Erythroblast (primary cell): ENCODE measurements around the gene ANAPC15.
"Not testable (repeated sequence)": the region's sequence is repeated elsewhere in the genome, so short reads cannot be mapped to it uniquely, and the experiment has no call there.

Source experiments
- DNase-seq, 2 experiments: peaks; one replicate each; lab custom pipeline; 2025; lab: John Stamatoyannopoulos, UW
- GATA1 ChIP-seq: IDR thresholded peaks from 2 replicates; pipeline ENCODE4 v1.6.1; 2011; ENCODE audit warnings: low read depth, mild to moderate bottlenecking, control low read depth, low read length, moderate library complexity
- POLR2A ChIP-seq: IDR thresholded peaks from 2 replicates; pipeline ENCODE4 v1.6.1; 2011; ENCODE audit warnings: mild to moderate bottlenecking, low read length

Gene ANAPC15

GRCh38 chr11:72138821-72139390 is 26.4 kb upstream of the ANAPC15 start:
- no peak for DNase-seq
- TF ChIP-seq POLR2A = no peak
- no peak for TF ChIP-seq GATA1

GRCh38 chr11:72136684-72137262 is 24.3 kb upstream of the ANAPC15 start:
- TF ChIP-seq POLR2A = no peak
- TF ChIP-seq GATA1 = no peak
- DNase-seq = no peak

DNA sequence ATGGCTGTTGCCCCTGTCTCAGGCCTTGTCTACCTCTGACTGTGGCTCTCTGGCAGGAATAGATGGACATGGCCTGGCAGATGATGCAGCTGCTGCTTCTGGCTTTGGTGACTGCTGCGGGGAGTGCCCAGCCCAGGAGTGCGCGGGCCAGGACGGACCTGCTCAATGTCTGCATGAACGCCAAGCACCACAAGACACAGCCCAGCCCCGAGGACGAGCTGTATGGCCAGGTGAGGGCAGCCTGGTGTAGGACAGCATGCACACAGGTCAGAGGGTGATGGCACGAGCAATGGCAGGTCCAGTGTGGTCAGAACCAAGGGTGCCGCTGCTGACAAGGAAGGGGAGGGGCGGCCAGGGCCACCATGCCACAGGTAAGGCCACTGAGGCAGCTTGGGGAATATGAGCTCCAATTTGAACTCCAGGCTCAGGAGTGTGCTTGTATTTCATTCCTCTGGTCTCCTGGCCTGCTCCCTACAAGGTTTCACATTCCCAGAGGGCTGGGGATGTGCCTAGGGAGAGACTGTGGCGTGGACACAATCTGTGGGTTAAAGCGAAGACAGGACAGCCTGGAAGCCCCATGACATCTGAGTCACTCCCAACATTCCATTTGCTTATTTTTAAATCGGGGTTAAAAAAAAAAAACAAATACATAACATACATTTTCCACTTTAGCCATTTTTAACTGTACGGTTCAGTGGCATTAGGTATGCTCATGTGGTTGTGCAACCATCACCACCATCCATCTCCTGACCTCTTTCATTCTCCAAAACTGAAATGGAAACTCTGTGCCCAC is 23.6 kb upstream of the ANAPC15 start:
- TF ChIP-seq POLR2A = no peak
- TF ChIP-seq GATA1 = no peak

GRCh38 chr11:72135473-72135872 is 23.0 kb upstream of the ANAPC15 start, which contains the start of gene FOLR3:
TSS of gene FOLR3 (plus strand) at chr11:72135725. CDS start at chr11:72135953, 228 bp downstream.
- not testable (repeated sequence) for DNase-seq

More for the DNA sequence above, 23.6 kb upstream of the ANAPC15 start:
- DNase-seq = no peak

DNA sequence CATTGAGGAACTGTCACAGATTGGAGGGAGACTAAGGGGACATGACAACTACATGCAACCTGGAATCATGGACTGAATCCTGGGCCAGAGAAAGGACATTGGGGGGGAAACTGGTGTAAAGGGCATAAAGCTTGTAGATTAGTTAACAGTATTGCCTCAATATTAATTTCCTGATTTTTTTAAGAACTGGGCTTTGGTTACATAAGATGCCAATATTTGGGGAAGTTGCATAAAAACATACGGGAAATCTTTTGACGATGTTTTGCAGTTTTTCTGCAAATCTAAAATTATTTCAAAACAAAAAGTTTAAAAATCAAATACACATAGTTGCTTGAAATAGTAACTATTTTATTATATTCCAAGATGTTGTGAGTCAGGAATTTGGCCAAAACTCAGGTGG is 20.2 kb upstream of the ANAPC15 start:
- no peak for DNase-seq
- TF ChIP-seq POLR2A (no peak), GATA1 (no peak)

GRCh38 chr11:72129381-72129780 is 16.9 kb upstream of the ANAPC15 start:
- DNase-seq = no peak
- TF ChIP-seq GATA1 = no peak
- TF ChIP-seq POLR2A = no peak

DNA sequence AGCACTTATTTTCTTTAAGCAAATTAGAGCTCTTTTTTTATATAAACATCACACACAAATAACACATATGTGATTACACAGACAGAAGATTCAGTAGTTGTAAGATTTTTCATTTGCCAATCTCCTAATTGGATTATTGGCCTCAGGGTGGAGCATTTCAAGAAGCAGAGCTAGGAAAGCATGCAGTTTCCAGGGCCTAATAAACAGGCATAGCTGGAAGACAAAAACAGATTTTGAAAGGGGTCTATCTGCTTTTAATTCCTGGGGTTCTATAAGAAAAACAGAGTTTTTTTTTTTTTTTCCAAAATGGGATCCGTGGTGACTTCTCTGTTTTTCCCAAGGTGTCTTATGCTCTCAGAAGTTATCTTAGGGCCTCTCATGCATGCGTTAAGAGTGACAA is 15.4 kb upstream of the ANAPC15 start:
- no peak for DNase-seq
- no peak for TF ChIP-seq GATA1
- TF ChIP-seq POLR2A = no peak

DNA sequence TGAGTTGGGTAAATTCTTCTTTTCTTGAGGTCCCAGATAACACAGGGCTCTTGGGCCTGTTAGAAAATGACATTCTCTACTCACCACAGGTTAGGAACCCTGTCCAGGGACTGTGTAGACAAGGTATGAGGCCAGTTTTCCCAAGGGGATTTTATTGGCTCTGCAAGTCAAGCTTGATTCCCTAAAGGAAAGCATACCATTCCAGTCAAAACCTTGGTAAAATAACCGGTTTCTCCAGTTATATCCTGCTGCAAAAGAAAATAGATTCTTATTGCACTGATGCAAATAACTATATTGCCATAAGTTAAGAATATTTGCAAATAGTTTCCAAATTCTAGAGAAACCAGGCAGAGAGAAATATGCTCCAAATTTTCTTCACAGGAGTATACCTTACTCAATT is 13.5 kb upstream of the ANAPC15 start:
- DNase-seq = no peak
- no peak for TF ChIP-seq POLR2A
- TF ChIP-seq GATA1 = no peak

GRCh38 chr11:72124046-72124445 is 11.6 kb upstream of the ANAPC15 start:
- no peak for TF ChIP-seq GATA1
- no peak for TF ChIP-seq POLR2A
- no peak for DNase-seq

DNA sequence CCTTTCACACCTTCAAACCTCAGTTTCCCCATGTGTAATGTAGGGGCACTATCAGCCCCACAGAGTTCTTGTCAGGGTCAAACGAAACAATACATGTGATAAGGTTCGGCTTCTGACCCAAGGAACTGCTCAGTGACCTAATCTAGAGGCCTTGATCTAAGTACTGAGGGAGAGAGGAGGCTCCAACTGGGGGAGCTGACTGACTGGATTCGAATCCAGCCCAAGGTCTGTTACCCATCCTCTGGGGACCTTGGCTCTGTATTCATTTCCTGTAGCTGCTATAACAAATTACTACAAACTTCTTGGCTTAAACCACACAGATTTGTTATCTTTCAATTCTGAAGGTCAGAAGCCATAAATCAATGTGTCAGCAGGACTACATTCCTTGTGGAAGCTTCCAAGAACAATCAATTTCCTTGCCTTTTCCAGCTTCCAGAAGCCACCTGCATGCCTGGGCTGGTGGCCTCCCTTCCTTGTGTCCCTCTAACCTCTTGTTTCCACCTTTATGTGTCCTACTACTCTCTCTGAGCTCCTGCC is 10.7 kb upstream of the ANAPC15 start:
- TF ChIP-seq GATA1 (no peak), POLR2A (no peak)
- DNase-seq = no peak

GRCh38 chr11:72122607-72123006 is 10.1 kb upstream of the ANAPC15 start:
- DNase-seq = peak in 1 of 2 experiments; percentile 32
- TF ChIP-seq GATA1 = no peak
- no peak for TF ChIP-seq POLR2A

- DNase-seq = no peak
- no peak for TF ChIP-seq GATA1
- no peak for TF ChIP-seq POLR2A
These were observed 8.4 kb upstream of the ANAPC15 start for GRCh38 chr11:72120930-72121329.

DNA sequence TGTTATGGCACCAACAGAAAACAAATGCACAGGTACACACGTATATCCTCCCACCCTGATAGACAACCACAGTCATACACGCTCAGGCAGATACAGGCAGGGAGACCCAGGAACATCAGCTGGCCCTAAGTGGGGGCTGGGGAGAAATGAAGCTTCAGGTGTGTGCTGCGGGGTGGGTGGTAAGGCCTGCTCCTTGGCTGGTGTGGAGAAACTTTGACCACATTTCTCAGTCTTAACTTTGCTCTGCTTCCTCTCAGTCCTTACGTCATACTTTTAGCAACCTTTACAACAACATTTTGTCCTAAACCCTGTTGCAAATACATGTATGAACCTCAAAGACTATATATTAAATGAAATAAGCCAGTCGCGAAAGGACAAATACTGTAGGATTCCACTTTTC is 6.7 kb upstream of the ANAPC15 start:
- DNase-seq = no peak
- no peak for TF ChIP-seq POLR2A
- TF ChIP-seq GATA1 = no peak
